Naive B cell (primary cell): ENCODE results near the gene ALDH3B2. TPM values are rescaled to one million over a fixed set of nuclear protein-coding genes. Genes with fewer than 3 reads are reported as not detected.

Experiments
- ATAC-seq, 2 donors: fragments of 150-1000 bp; cut with Tn5 transposase; 2 replicates each; pipeline ENCODE4 v1.10.0; 2021; ENCODE audit warnings: low read depth in 2 of 2, mild to moderate bottlenecking in 2 of 2, moderate library complexity in 2 of 2
- DNase-seq: peaks from one replicate; pipeline ENCODE4 v3.0.0; 2022
- H3K27ac Mint-ChIP-seq, 6 donors: one replicate each; pipeline ENCODE4 v1.8.0; 2020 to 2022; ENCODE audit warnings: mild to moderate bottlenecking in 6 of 6, mixed read lengths in 6 of 6, moderate library complexity in 5 of 6, inconsistent platforms in 2 of 6
- H3K27me3 Mint-ChIP-seq, 3 donors: one replicate each; pipeline ENCODE4 v1.8.0; 2021 to 2022; ENCODE audit warnings: mixed read lengths in 3 of 3, mild to moderate bottlenecking in 1 of 3
- H3K36me3 Mint-ChIP-seq, 2 donors: one replicate each; pipeline ENCODE4 v1.8.0; 2020 to 2022; ENCODE audit warnings: mixed read lengths in 2 of 2, inconsistent platforms in 1 of 2, mild to moderate bottlenecking in 1 of 2
- H3K4me1 Mint-ChIP-seq, 3 donors: one replicate each; pipeline ENCODE4 v1.8.0; 2020 to 2022; ENCODE audit warnings: mixed read lengths in 3 of 3, inconsistent platforms in 1 of 3, mild to moderate bottlenecking in 1 of 3, moderate library complexity in 1 of 3
- H3K4me3 Mint-ChIP-seq, 8 donors: one replicate each; pipeline ENCODE4 v1.8.0; 2020 to 2022; ENCODE audit warnings: mild to moderate bottlenecking in 8 of 8, mixed read lengths in 8 of 8, moderate library complexity in 8 of 8, inconsistent platforms in 2 of 8
- H3K9me3 Mint-ChIP-seq, 7 donors: one replicate each; pipeline ENCODE4 v1.8.0; 2020 to 2022; ENCODE audit warnings: mixed read lengths in 7 of 7, mild to moderate bottlenecking in 5 of 7, inconsistent platforms in 2 of 7, moderate library complexity in 1 of 7
- polyA plus RNA-seq, 6 donors: library from polyadenylated mRNA; unstranded; fragments of 300-500 nt; fragmentation: Illumina TruSeq; gene quantifications; one replicate each; pipeline ENCODE4 v1.2.3, GENCODE V29; 2021; ENCODE audit warnings: low read depth in 6 of 6

ALDH3B2 gene
- polyA plus RNA-seq, 6 donors from 2014 or later = 0.30 to 2.4 (median 1.1) TPM; not detected in 3

- H3K9me3 Mint-ChIP-seq = peaks cover 0 to 6% (median 0%) of the 10 kb centered on the region in 7 donors
- DNase-seq (no peak), ATAC-seq (no peak)
- peaks cover 49 to 70% (median 60%) of the 10 kb centered on the region in 3 donors for H3K4me1 Mint-ChIP-seq
- peak overlapping the region in 5 of 6 donors; percentile 81 to 96 (median 93) for H3K27ac Mint-ChIP-seq
- peak overlapping the region; percentile 83 to 94 (median 92) for H3K4me3 Mint-ChIP-seq
- no peaks in the 10 kb centered on the region for H3K27me3 Mint-ChIP-seq
- no peaks in the 10 kb centered on the region for H3K36me3 Mint-ChIP-seq
These were observed 24.6 kb downstream of the ALDH3B2 start for GRCh38 chr11:67649634-67650510.

GRCh38 chr11:67648796-67649613, 25.4 kb downstream of the ALDH3B2 start:
- peaks cover 53 to 74% (median 60%) of the 10 kb centered on the region in 3 donors for H3K4me1 Mint-ChIP-seq
- peak overlapping the region; percentile 78 to 94 (median 84) for H3K4me3 Mint-ChIP-seq
- peak overlapping the region; percentile 54 to 94 (median 92) for H3K27ac Mint-ChIP-seq
- H3K27me3 Mint-ChIP-seq = no peaks in the 10 kb centered on the region
- peaks cover 0 to 4% (median 0%) of the 10 kb centered on the region in 7 donors for H3K9me3 Mint-ChIP-seq
- ATAC-seq (peak; percentile 12 to 26), DNase-seq (peak; percentile 75)
- no peaks in the 10 kb centered on the region for H3K36me3 Mint-ChIP-seq

- DNase-seq (peak; percentile 73), ATAC-seq (peak; percentile 79 to 82)
- Mint-ChIP-seq H3K4me1 (peaks cover 53 to 74% (median 60%) of the 10 kb centered on the region in 3 donors), H3K27ac (peak overlapping the region in 4 of 6 donors; percentile 56 to 93 (median 90)), H3K27me3 (no peaks in the 10 kb centered on the region), H3K4me3 (peak overlapping the region; percentile 52 to 94 (median 86)), H3K36me3 (no peaks in the 10 kb centered on the region), H3K9me3 (peaks cover 0 to 6% (median 0%) of the 10 kb centered on the region in 7 donors)
These were observed 26.2 kb downstream of the ALDH3B2 start for GRCh38 chr11:67648140-67648795.

GRCh38 chr11:67647471-67647870, 27.0 kb downstream of the ALDH3B2 start:
- no peak for DNase-seq
- no peak for ATAC-seq
- Mint-ChIP-seq H3K27me3 (no peaks in the 10 kb centered on the region), H3K36me3 (no peaks in the 10 kb centered on the region), H3K4me3 (peak overlapping the region in 7 of 8 donors; percentile 52 to 93 (median 88)), H3K9me3 (peaks cover 0 to 6% (median 0%) of the 10 kb centered on the region in 7 donors), H3K27ac (peak overlapping the region in 4 of 6 donors; percentile 60 to 92 (median 88)), H3K4me1 (peaks cover 52 to 73% (median 57%) of the 10 kb centered on the region in 3 donors)

GRCh38 chr11:67646535-67647336, 27.7 kb downstream of the ALDH3B2 start:
- ATAC-seq (peak; percentile 66 to 68), DNase-seq (peak; percentile 87)
- Mint-ChIP-seq H3K4me3 (peak overlapping the region; percentile 21 to 89 (median 80)), H3K36me3 (no peaks in the 10 kb centered on the region), H3K27ac (peak overlapping the region in 5 of 6 donors; percentile 84 to 95 (median 89)), H3K27me3 (no peaks in the 10 kb centered on the region), H3K9me3 (peaks cover 0 to 6% (median 0%) of the 10 kb centered on the region in 7 donors), H3K4me1 (peaks cover 48 to 73% (median 58%) of the 10 kb centered on the region in 3 donors)

DNA sequence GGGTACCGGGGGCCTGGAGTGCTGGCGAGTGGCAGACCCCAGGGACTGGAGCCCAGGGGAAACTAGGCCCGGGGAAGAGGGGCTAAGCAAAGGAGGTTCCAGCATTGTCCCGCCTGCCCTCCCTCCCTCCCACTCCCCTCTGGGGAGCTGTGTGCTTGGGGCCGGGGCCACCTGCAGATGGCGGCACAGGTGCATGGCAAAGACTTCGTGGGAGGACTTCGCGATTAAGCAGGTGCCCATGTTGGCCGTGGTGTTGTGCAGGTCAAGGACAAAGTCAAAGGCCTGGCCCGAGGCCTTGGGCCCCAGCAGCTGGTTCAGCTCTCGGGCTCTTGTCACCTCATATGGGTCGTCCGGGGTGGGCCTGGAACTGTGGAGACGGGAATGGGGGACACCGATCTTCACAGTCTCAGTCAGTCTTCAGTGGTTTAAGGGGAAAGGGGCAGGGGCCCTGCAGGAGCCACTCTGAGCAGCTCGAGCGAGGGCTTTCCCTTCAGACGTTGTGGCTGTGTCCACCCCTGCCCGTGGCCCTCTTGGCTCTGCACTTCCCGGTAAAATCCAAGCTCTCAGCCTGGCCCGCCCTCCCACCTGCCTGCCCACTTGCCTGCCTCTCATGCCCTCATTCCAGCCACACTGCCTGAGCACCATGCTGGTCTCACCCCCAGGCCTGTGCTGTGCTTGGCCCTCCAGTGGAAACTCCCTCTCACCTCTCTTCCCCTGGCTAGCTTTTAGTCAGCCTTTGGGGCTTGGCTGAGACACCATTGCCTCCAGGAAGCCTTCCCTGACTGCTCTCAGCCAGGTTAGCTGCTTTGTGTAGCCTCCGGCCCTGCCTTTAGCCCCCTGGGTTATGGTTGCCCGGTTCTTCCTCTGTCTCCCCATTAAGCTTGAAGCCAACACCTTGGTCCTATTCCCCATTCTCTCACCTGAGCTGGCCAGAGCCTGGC, 28.6 kb downstream of the ALDH3B2 start:
- Mint-ChIP-seq H3K27ac (peak overlapping the region in 5 of 6 donors; percentile 22 to 95 (median 89)), H3K4me3 (peak overlapping the region; percentile 21 to 89 (median 80)), H3K9me3 (peaks cover 0 to 6% (median 0%) of the 10 kb centered on the region in 7 donors)

DNA sequence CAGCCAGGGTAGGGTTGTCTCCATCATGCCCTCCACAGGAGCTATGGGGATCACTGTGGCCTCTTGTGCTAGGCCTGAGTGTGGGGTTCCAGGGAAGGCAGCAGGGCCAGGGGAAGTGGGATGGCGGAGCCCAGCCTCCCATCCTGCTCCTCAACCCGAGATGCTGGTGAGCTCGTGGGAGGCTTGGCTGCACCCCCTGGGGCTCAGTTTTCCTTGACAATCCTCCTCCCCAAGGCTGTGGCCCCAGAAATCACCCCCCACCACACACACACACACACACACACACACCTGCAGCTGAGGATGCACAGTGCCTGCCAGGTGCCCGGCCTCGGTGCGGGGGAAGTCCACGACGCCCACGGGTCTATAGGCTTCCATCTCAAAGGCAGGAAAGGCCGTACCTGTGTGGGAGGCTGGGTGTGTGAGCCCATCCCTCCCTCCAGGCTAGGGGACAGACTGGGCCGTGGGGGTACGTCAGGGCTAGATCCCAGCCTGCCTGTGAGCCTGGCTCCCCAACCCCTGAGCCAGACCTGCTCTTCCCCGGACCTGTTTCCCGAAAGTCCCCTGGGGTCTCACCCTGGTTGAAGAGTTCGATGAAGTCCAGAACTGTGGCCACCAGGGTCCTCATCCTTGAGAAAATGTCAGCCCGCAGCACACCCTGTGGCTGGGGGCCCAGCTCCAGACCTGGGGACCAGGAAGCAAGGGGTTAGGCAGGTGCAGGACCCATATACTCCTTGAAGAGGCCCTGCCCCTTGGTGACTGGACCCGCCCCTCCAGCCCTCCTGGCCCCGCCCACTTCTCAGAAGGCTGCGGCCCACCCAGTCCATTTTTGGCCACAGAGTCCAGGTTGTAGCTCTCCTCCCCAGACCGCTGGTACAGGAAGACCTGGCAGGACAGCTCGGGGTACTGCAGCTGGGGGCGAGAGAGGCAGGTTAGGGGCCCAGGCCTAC, 29.7 kb downstream of the ALDH3B2 start:
- DNase-seq (no peak), ATAC-seq (no peak)
- Mint-ChIP-seq H3K27me3 (peaks cover 0 to 3% (median 0%) of the 10 kb centered on the region in 3 donors), H3K27ac (peak overlapping the region in 2 of 6 donors; percentile 16 to 82), H3K4me3 (peak overlapping the region in 2 of 8 donors; percentile 20 to 35), H3K4me1 (peaks cover 41 to 59% (median 51%) of the 10 kb centered on the region in 3 donors), H3K9me3 (peaks cover 0 to 3% (median 0%) of the 10 kb centered on the region in 7 donors), H3K36me3 (no peaks in the 10 kb centered on the region)

More for the DNA sequence above, 28.6 kb downstream of the ALDH3B2 start:
- Mint-ChIP-seq H3K36me3 (no peaks in the 10 kb centered on the region), H3K4me1 (peaks cover 47 to 64% (median 57%) of the 10 kb centered on the region in 3 donors), H3K27me3 (no peaks in the 10 kb centered on the region)
- ATAC-seq = no peak
- no peak for DNase-seq

DNA sequence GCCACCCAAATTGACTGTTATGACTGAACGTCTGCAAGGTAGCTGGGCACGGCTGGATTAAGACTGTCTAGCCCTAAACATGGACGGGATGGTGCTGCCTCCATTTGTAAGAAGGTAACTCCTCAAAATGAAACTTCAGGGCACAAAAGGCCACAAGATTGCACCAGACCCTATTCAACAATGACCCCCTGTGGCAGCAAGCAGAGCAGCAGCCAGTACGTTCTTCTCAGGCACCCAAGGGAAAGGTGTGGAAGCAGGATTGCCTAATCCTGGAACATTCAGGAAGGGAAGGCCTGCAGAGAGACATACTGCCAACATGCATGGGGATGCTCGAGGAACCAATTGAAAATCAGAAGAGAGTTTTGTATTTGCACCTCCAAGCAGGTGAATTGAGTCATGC, 30.4 kb downstream of the ALDH3B2 start:
- Mint-ChIP-seq H3K4me1 (peaks cover 34 to 52% (median 44%) of the 10 kb centered on the region in 3 donors), H3K27ac (no peak overlapping the region), H3K27me3 (peaks cover 0 to 3% (median 0%) of the 10 kb centered on the region in 3 donors), H3K4me3 (peak overlapping the region in 1 of 8 donors; percentile 20), H3K36me3 (no peaks in the 10 kb centered on the region), H3K9me3 (peaks cover 0 to 3% (median 0%) of the 10 kb centered on the region in 7 donors)
- ATAC-seq = no peak
- no peak for DNase-seq

DNA sequence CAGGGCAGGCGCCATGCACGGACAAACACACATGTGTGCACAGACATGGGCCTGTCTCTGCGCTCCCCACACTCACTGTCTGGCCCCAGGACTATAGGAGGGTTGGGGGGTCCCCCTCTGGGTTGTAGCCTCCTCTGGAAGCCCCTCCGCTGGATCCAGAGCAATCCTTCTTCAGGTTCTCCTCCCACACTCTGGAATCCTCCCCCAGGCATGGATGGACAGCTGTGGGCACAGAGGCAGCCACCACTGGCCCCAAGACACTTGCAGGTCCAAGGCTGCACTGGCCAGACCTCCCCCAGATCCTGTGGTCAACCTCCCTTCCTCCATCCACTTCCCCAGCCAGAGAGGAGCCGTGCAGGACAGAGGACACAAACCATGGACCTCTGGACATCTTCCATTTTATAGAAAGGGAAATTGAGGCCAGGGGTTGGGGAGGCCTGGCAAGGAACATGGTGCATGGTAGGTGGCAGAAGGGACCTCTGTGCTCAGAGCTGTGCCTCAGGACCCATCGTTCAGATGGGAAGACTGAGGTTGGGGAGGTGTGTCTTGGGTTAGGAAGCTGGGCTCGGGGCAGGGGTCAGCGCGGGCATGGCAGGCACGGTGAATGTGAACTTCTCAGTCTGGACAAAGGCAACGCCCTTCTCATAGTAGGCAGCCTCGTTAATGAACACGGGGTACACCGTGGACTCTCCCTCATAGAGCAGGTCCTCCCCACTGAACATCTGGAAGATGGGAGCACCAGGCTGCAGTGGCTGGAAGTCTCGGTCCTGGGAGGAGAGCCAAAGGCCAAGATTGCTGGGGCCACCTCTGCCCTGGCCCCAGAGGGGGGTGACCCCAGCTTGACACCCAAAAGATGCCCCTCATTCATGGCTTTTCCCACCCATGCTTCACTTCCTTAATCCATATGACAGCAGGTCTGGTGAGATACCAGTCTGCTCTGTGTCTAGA, 32.0 kb downstream of the ALDH3B2 start:
- Mint-ChIP-seq H3K27me3 (peaks cover 0 to 3% (median 0%) of the 10 kb centered on the region in 3 donors), H3K36me3 (no peaks in the 10 kb centered on the region), H3K4me3 (peak overlapping the region in 1 of 8 donors; percentile 48), H3K9me3 (peaks cover 0 to 3% (median 0%) of the 10 kb centered on the region in 7 donors), H3K4me1 (peaks cover 30 to 43% (median 35%) of the 10 kb centered on the region in 3 donors), H3K27ac (peak overlapping the region in 1 of 6 donors; percentile 67)
- DNase-seq (no peak), ATAC-seq (no peak)
